Neural crest cell (in vitro differentiated cells): ENCODE data around the gene DNAJC5. TPM values are rescaled to one million over a fixed set of nuclear protein-coding genes. Genes with fewer than 3 reads are reported as not detected.

Experiments
- DNase-seq: peaks from one replicate; pipeline ENCODE4 v3.0.0; 2021; ENCODE audit warnings: low read depth, mixed read lengths, low spot score
- H3K27ac Mint-ChIP-seq: one replicate; pipeline ENCODE4 v1.8.0; 2021; ENCODE audit warnings: mild to moderate bottlenecking, mixed read lengths; ENCODE audit not compliant: unreplicated experiment
- H3K27me3 Mint-ChIP-seq: 2 replicates; pipeline ENCODE4 v1.8.0; 2021; ENCODE audit warnings: low read depth, mild to moderate bottlenecking, mixed read lengths
- H3K36me3 Mint-ChIP-seq: 2 replicates; pipeline ENCODE4 v1.8.0; 2021; ENCODE audit warnings: low read depth, mild to moderate bottlenecking, mixed read lengths
- H3K4me1 Mint-ChIP-seq: 2 replicates; pipeline ENCODE4 v1.8.0; 2021; ENCODE audit warnings: mixed read lengths
- H3K4me3 Mint-ChIP-seq: one replicate; pipeline ENCODE4 v1.8.0; 2021; ENCODE audit warnings: mild to moderate bottlenecking, mixed read lengths
- H3K9me3 Mint-ChIP-seq: 2 replicates; pipeline ENCODE4 v1.8.0; 2021; ENCODE audit warnings: mixed read lengths
- CTCF ChIP-seq: fragments of 200-600 bp; sonication (generic); conservative IDR thresholded peaks from 2 replicates; pipeline ENCODE4 v1.5.0; 2021; ENCODE audit warnings: antibody characterized with exemption, mild to moderate bottlenecking
- total RNA-seq: library from RNA; stranded (reverse); gene quantifications from 2 replicates; pipeline ENCODE4 v1.2.1, GENCODE V29; 2021

DNAJC5 gene
- total RNA-seq, 1 donor from 2014 or later, result 46.9 TPM

- no peak for TF ChIP-seq CTCF
- Mint-ChIP-seq H3K27ac (no peak overlapping the region), H3K9me3 (peaks cover 2% of the 10 kb centered on the region), H3K4me3 (no peak overlapping the region), H3K4me1 (peaks cover 20% of the 10 kb centered on the region), H3K27me3 (no peaks in the 10 kb centered on the region), H3K36me3 (peaks cover 10% of the 10 kb centered on the region)
- DNase-seq, result no peak
These were observed 22.9 kb downstream of the DNAJC5 start for GRCh38 chr20:63917811-63918210.

- no peak for TF ChIP-seq CTCF
- Mint-ChIP-seq H3K27me3 (no peaks in the 10 kb centered on the region), H3K4me1 (peaks cover 15% of the 10 kb centered on the region), H3K4me3 (no peak overlapping the region), H3K36me3 (peaks cover 10% of the 10 kb centered on the region), H3K27ac (no peak overlapping the region), H3K9me3 (peaks cover 2% of the 10 kb centered on the region)
- no peak for DNase-seq
These were observed 24.2 kb downstream of the DNAJC5 start for GRCh38 chr20:63919130-63919529.

GRCh38 chr20:63920226-63920625 is 25.3 kb downstream of the DNAJC5 start:
- peaks cover 7% of the 10 kb centered on the region for H3K36me3 Mint-ChIP-seq
- no peak for TF ChIP-seq CTCF
- peaks cover 11% of the 10 kb centered on the region for H3K4me1 Mint-ChIP-seq
- no peak overlapping the region for H3K4me3 Mint-ChIP-seq
- no peak for DNase-seq
- no peak overlapping the region for H3K27ac Mint-ChIP-seq
- H3K27me3 Mint-ChIP-seq, result no peaks in the 10 kb centered on the region
- H3K9me3 Mint-ChIP-seq, result peaks cover 2% of the 10 kb centered on the region

GRCh38 chr20:63923651-63924050 is 28.7 kb downstream of the DNAJC5 start:
- Mint-ChIP-seq H3K4me1 (no peaks in the 10 kb centered on the region), H3K36me3 (peaks cover 8% of the 10 kb centered on the region), H3K4me3 (no peak overlapping the region), H3K9me3 (no peaks in the 10 kb centered on the region), H3K27me3 (no peaks in the 10 kb centered on the region), H3K27ac (no peak overlapping the region)
- no peak for DNase-seq
- TF ChIP-seq CTCF, result no peak

GRCh38 chr20:63924241-63924640 is 29.3 kb downstream of the DNAJC5 start:
- Mint-ChIP-seq H3K9me3 (no peaks in the 10 kb centered on the region), H3K4me1 (no peaks in the 10 kb centered on the region), H3K27ac (no peak overlapping the region), H3K36me3 (peaks cover 8% of the 10 kb centered on the region), H3K27me3 (no peaks in the 10 kb centered on the region), H3K4me3 (no peak overlapping the region)
- TF ChIP-seq CTCF, result no peak
- DNase-seq, result no peak

GRCh38 chr20:63926298-63926697 is 31.4 kb downstream of the DNAJC5 start:
- Mint-ChIP-seq H3K4me1 (no peaks in the 10 kb centered on the region), H3K27ac (no peak overlapping the region), H3K4me3 (no peak overlapping the region), H3K36me3 (peaks cover 10% of the 10 kb centered on the region), H3K9me3 (no peaks in the 10 kb centered on the region), H3K27me3 (no peaks in the 10 kb centered on the region)
- no peak for DNase-seq
- no peak for TF ChIP-seq CTCF
